ENCODE results near the gene KRTAP9-2.
"Not testable (repeated sequence)": the region's sequence is repeated elsewhere in the genome, so short reads cannot be mapped to it uniquely, and the experiment has no call there.

Gene KRTAP9-2

DNA sequence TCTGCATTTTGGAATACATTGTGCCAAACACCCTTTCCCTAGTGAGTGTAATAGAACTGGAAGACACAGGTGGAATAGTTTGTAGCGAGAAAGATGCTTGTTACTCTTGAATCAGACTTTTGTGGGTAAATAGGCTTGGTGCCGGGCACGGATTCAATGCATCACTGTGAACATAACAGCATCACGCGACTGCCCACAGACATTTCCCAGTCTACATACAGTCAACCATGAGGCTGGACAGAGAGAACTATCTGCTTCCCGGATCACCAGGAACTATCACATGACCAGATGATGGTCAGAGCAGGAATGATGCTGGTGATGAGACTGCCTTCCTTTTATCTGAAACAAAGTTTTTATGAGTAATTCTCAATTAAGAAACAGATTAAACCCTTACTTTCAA lies 397 bp upstream of the KRTAP9-2 start:
- Histone ChIP-seq H3K36me3 (replicated peaks; ENCODE audit: insufficient read depth, low read length) (no peaks in the 10 kb centered on the region), H3K9ac (ENCODE audit: low read length) (no peak overlapping the region), H3F3A (ENCODE audit: insufficient read depth, low read length) (no peaks in the 10 kb centered on the region), H3K79me2 (ENCODE audit: low read length) (no peaks in the 10 kb centered on the region), H3K27ac (ENCODE audit: low read length) (no peak overlapping the region), H2AFZ (ENCODE audit: low read length) (no peak overlapping the region), H3K4me1 (ENCODE audit: low read length) (no peaks in the 10 kb centered on the region), H3K4me2 (ENCODE audit: low read depth, low read length) (no peak overlapping the region), H3K4me3 (ENCODE audit: low read length) (no peak overlapping the region), H4K20me1 (ENCODE audit: insufficient read depth, low read length) (no peaks in the 10 kb centered on the region), H3K27me3 (replicated peaks; ENCODE audit: insufficient read depth, low read length) (no peaks in the 10 kb centered on the region), H3K9me2 (replicated peaks; ENCODE audit: insufficient read depth, low read length) (no peaks in the 10 kb centered on the region), H3K9me3 (replicated peaks; ENCODE audit: insufficient read depth, low read length) (no peaks in the 10 kb centered on the region)
- no peak for DNase-seq
- TF ChIP-seq EZH2phosphoT487 (IDR thresholded peaks at IDR 0.05; ENCODE audit: low read length) = no peak
- no peak for TF ChIP-seq CTCF (IDR thresholded peaks at IDR 0.05; ENCODE audit: low read length)
- no peak for TF ChIP-seq EZH2 (optimal IDR thresholded peaks at IDR 0.05; ENCODE audit: low read depth, low read length)

GRCh38 chr17:41230094-41230493 lies 3.6 kb downstream of the KRTAP9-2 start:
- H3K4me3 ChIP-seq (ENCODE audit: low read length) = no peak overlapping the region

GRCh38 chr17:41231731-41232130 lies 5.3 kb downstream of the KRTAP9-2 start:
- no peak overlapping the region for H3K4me2 ChIP-seq (ENCODE audit: low read depth, low read length)
- DNase-seq = no peak
- no peaks in the 10 kb centered on the region for H3K9me2 ChIP-seq (replicated peaks; ENCODE audit: insufficient read depth, low read length)
- TF ChIP-seq CTCF (IDR thresholded peaks at IDR 0.05; ENCODE audit: low read length) (no peak), EZH2phosphoT487 (IDR thresholded peaks at IDR 0.05; ENCODE audit: low read length) (no peak), EZH2 (optimal IDR thresholded peaks at IDR 0.05; ENCODE audit: low read depth, low read length) (no peak)
- no peaks in the 10 kb centered on the region for H3F3A ChIP-seq (ENCODE audit: insufficient read depth, low read length)
- H3K9ac ChIP-seq (ENCODE audit: low read length) = no peak overlapping the region
- H2AFZ ChIP-seq (ENCODE audit: low read length) = no peak overlapping the region
- H4K20me1 ChIP-seq (ENCODE audit: insufficient read depth, low read length) = no peaks in the 10 kb centered on the region
- 0 out of 2 replicates have a peak, but pooled peaks cover 6% of the 10 kb centered on the region for H3K4me1 ChIP-seq (ENCODE audit: low read length)
- H3K9me3 ChIP-seq (replicated peaks; ENCODE audit: insufficient read depth, low read length) = no peaks in the 10 kb centered on the region
- H3K36me3 ChIP-seq (replicated peaks; ENCODE audit: insufficient read depth, low read length) = no peaks in the 10 kb centered on the region
- H3K27ac ChIP-seq (ENCODE audit: low read length) = no peak overlapping the region
- H3K4me3 ChIP-seq (ENCODE audit: low read length) = no peak overlapping the region
- H3K27me3 ChIP-seq (replicated peaks; ENCODE audit: insufficient read depth, low read length) = no peaks in the 10 kb centered on the region
- H3K79me2 ChIP-seq (ENCODE audit: low read length) = no peaks in the 10 kb centered on the region

More at GRCh38 chr17:41230094-41230493, 3.6 kb downstream of the KRTAP9-2 start:
- no peak for TF ChIP-seq EZH2phosphoT487 (IDR thresholded peaks at IDR 0.05; ENCODE audit: low read length)
- TF ChIP-seq CTCF (IDR thresholded peaks at IDR 0.05; ENCODE audit: low read length) = no peak
- no peak for TF ChIP-seq EZH2 (optimal IDR thresholded peaks at IDR 0.05; ENCODE audit: low read depth, low read length)
- H2AFZ ChIP-seq (ENCODE audit: low read length) = no peak overlapping the region
- no peak for DNase-seq
- H3K4me2 ChIP-seq (ENCODE audit: low read depth, low read length) = no peak overlapping the region
- no peaks in the 10 kb centered on the region for H3F3A ChIP-seq (ENCODE audit: insufficient read depth, low read length)
- no peaks in the 10 kb centered on the region for H3K79me2 ChIP-seq (ENCODE audit: low read length)
- H3K9me2 ChIP-seq (replicated peaks; ENCODE audit: insufficient read depth, low read length) = no peaks in the 10 kb centered on the region
- no peaks in the 10 kb centered on the region for H3K27me3 ChIP-seq (replicated peaks; ENCODE audit: insufficient read depth, low read length)
- no peaks in the 10 kb centered on the region for H3K36me3 ChIP-seq (replicated peaks; ENCODE audit: insufficient read depth, low read length)
- no peaks in the 10 kb centered on the region for H4K20me1 ChIP-seq (ENCODE audit: insufficient read depth, low read length)
- 0 out of 2 replicates have a peak, but pooled peaks cover 6% of the 10 kb centered on the region for H3K4me1 ChIP-seq (ENCODE audit: low read length)
- no peaks in the 10 kb centered on the region for H3K9me3 ChIP-seq (replicated peaks; ENCODE audit: insufficient read depth, low read length)
- H3K9ac ChIP-seq (ENCODE audit: low read length) = no peak overlapping the region
- no peak overlapping the region for H3K27ac ChIP-seq (ENCODE audit: low read length)

GRCh38 chr17:41232399-41233105 lies 6.1 kb downstream of the KRTAP9-2 start, which contains the start of gene KRTAP9-3:
Gene KRTAP9-3, plus strand, starts transcription at chr17:41232449. Its CDS starts 53 bp downstream, at chr17:41232502.
- H3K27ac ChIP-seq (ENCODE audit: low read length); H3K4me1 ChIP-seq (ENCODE audit: low read length); H3K36me3 ChIP-seq (replicated peaks; ENCODE audit: insufficient read depth, low read length); H3K79me2 ChIP-seq (ENCODE audit: low read length); H3K4me2 ChIP-seq (ENCODE audit: low read depth, low read length); H3K9me3 ChIP-seq (replicated peaks; ENCODE audit: insufficient read depth, low read length); H4K20me1 ChIP-seq (ENCODE audit: insufficient read depth, low read length); H3K9ac ChIP-seq (ENCODE audit: low read length); H3K4me3 ChIP-seq (ENCODE audit: low read length); H3F3A ChIP-seq (ENCODE audit: insufficient read depth, low read length); H3K27me3 ChIP-seq (replicated peaks; ENCODE audit: insufficient read depth, low read length); H3K9me2 ChIP-seq (replicated peaks; ENCODE audit: insufficient read depth, low read length); H2AFZ ChIP-seq (ENCODE audit: low read length): not testable (repeated sequence)
- peak; percentile 41 for DNase-seq

GRCh38 chr17:41237116-41237515 lies 10.7 kb downstream of the KRTAP9-2 start:
- H3K36me3 ChIP-seq (replicated peaks; ENCODE audit: insufficient read depth, low read length); H3K9me2 ChIP-seq (replicated peaks; ENCODE audit: insufficient read depth, low read length): not testable (repeated sequence)

More at GRCh38 chr17:41237116-41237515, 10.7 kb downstream of the KRTAP9-2 start:
- not testable (repeated sequence) for H3K27ac ChIP-seq (ENCODE audit: low read length); H4K20me1 ChIP-seq (ENCODE audit: insufficient read depth, low read length); H2AFZ ChIP-seq (ENCODE audit: low read length); H3F3A ChIP-seq (ENCODE audit: insufficient read depth, low read length); H3K4me3 ChIP-seq (ENCODE audit: low read length); H3K4me1 ChIP-seq (ENCODE audit: low read length); H3K79me2 ChIP-seq (ENCODE audit: low read length); H3K9ac ChIP-seq (ENCODE audit: low read length); H3K9me3 ChIP-seq (replicated peaks; ENCODE audit: insufficient read depth, low read length); H3K4me2 ChIP-seq (ENCODE audit: low read depth, low read length); DNase-seq; H3K27me3 ChIP-seq (replicated peaks; ENCODE audit: insufficient read depth, low read length)
